Breast epithelium (tissue), 4 donors: ENCODE results near the gene MORN1. TPM values are rescaled to one million over a fixed set of nuclear protein-coding genes. Genes with fewer than 3 reads are reported as not detected.
A peak's percentile ranks its signal among the peaks of the same experiment; 100 is the strongest.

ENCODE experiments used
- DNase-seq, 2 donors: peaks; one replicate each; pipeline ENCODE4 v3.0.0-alpha.2; 2019; ENCODE audit warnings: low spot score in 2 of 2
- H3K27ac ChIP-seq, 2 donors: fragments of 200-600 bp; sonication (generic) in 1 of 2; one replicate each; pipeline ENCODE4 v1.5.1; 2016 to 2019; ENCODE audit warnings: mild to moderate bottlenecking in 1 of 2
- H3K27me3 ChIP-seq, 2 donors: fragments of 200-600 bp; sonication (generic) in 1 of 2; one replicate each; pipeline versions ENCODE4 v1.5.1 to v1.6.0; 2017 to 2019; ENCODE audit warnings: control low read depth in 1 of 2, mild to moderate bottlenecking in 1 of 2
- H3K36me3 ChIP-seq: fragments of 200-600 bp; one replicate; pipeline ENCODE4 v1.5.1; 2019
- H3K4me1 ChIP-seq, 2 donors: fragments of 200-600 bp; sonication (generic); one replicate each; pipeline ENCODE4 v1.5.1; 2016 to 2019; ENCODE audit warnings: control low read depth in 1 of 2
- H3K4me3 ChIP-seq, 3 donors: fragments of 200-600 bp; sonication (generic); 1 replicate in 2 of 3; 2 replicates in 1 of 3; pipeline ENCODE4 v1.5.1; 2016 to 2019; ENCODE audit warnings: mild to moderate bottlenecking in 3 of 3, moderate library complexity in 2 of 3
- H3K9me3 ChIP-seq, 2 donors: fragments of 200-600 bp; sonication (generic) in 1 of 2; one replicate each; pipeline ENCODE4 v1.5.1; 2016 to 2019; ENCODE audit warnings: control low read depth in 1 of 2
- POLR2A ChIP-seq: fragments of 450-650 bp; IDR thresholded peaks from one replicate; pipeline ENCODE4 v1.6.1; 2016; ENCODE audit warnings: antibody characterized with exemption, mild to moderate bottlenecking, moderate library complexity
- POLR2AphosphoS5 ChIP-seq, 3 donors: sonication (generic); formaldehyde crosslinking; IDR thresholded peaks; one replicate each; pipeline ENCODE4 v1.6.1; 2017; ENCODE audit warnings: antibody characterized with exemption in 3 of 3
- intact Hi-C: fragments of 100-400 bp; cut with DNase I; formaldehyde crosslinking; loops from one replicate; pipeline ENCODE4 v1.15.1; 2023; ENCODE audit warnings: low total_unique reads
- total RNA-seq, 3 donors: library from RNA; depleted of rRNA; stranded (reverse); fragments of >200 nt; gene quantifications; one replicate each; pipeline ENCODE4 v1.1.0, GENCODE V29; 2016
- TF ChIP-seq, protein P1 (sequence below), 3 donors: fragments of 450-650 bp; IDR thresholded peaks; one replicate each; pipeline ENCODE4 v1.5.1; 2016 to 2017; ENCODE audit warnings: antibody characterized with exemption in 3 of 3, mild to moderate bottlenecking in 3 of 3, moderate library complexity in 3 of 3

MORN1 gene
- total RNA-seq, 3 donors from 2014 or later, result 4.0 to 18.1 (median 17.7) TPM

DNA sequence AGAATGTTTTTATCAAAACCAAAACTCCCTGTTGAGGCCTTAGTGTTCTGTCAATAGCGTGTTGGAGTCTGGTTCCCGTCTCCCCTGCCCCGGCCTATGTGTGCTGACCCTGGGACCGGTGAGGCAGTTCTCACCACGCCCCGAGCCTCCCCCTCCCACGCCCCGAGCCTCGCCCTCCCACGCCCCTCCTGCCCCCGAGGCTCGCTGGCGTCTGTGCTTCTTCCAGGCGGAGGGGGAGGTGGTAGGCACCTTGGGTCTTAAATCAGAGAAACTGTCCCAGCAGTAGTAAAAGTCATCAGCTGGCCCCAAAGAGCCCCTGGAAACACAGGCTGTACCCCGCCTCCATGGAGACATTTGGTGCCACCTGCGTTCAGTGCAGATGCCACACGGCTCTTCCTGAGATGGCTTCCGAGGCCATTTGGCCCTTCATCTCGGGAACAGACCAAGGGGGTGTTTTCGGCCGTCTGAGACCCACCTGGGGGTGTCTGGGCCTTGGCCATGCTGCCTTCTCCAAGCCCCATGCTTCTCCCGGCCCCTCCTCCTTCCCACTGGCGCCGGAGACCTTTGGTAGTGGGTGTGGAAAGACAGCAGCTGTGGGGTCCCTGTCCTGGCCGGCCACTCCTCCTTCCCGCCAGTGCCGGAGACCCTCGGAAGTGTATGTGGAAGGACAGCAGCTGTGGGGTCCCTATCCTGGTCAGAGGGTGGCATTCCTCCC, 118.5 kb downstream of the MORN1 start:
- Histone ChIP-seq H3K4me1 (peaks cover 35 to 42% of the 10 kb centered on the region in 2 donors), H3K27ac (peak overlapping the region; percentile 21 to 86), H3K36me3 (no peaks in the 10 kb centered on the region), H3K9me3 (no peaks in the 10 kb centered on the region), H3K4me3 (peak overlapping the region in 1 of 3 donors; percentile 20), H3K27me3 (no peaks in the 10 kb centered on the region)
- no peak for DNase-seq
- TF ChIP-seq POLR2A, result no peak
- TF ChIP-seq, protein P1, sequence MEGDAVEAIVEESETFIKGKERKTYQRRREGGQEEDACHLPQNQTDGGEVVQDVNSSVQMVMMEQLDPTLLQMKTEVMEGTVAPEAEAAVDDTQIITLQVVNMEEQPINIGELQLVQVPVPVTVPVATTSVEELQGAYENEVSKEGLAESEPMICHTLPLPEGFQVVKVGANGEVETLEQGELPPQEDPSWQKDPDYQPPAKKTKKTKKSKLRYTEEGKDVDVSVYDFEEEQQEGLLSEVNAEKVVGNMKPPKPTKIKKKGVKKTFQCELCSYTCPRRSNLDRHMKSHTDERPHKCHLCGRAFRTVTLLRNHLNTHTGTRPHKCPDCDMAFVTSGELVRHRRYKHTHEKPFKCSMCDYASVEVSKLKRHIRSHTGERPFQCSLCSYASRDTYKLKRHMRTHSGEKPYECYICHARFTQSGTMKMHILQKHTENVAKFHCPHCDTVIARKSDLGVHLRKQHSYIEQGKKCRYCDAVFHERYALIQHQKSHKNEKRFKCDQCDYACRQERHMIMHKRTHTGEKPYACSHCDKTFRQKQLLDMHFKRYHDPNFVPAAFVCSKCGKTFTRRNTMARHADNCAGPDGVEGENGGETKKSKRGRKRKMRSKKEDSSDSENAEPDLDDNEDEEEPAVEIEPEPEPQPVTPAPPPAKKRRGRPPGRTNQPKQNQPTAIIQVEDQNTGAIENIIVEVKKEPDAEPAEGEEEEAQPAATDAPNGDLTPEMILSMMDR (IDR thresholded peaks at IDR 0.05), result no peak
- TF ChIP-seq POLR2AphosphoS5 (IDR thresholded peaks at IDR 0.05), result no peak
- intact Hi-C loops, result no loop called here

DNA sequence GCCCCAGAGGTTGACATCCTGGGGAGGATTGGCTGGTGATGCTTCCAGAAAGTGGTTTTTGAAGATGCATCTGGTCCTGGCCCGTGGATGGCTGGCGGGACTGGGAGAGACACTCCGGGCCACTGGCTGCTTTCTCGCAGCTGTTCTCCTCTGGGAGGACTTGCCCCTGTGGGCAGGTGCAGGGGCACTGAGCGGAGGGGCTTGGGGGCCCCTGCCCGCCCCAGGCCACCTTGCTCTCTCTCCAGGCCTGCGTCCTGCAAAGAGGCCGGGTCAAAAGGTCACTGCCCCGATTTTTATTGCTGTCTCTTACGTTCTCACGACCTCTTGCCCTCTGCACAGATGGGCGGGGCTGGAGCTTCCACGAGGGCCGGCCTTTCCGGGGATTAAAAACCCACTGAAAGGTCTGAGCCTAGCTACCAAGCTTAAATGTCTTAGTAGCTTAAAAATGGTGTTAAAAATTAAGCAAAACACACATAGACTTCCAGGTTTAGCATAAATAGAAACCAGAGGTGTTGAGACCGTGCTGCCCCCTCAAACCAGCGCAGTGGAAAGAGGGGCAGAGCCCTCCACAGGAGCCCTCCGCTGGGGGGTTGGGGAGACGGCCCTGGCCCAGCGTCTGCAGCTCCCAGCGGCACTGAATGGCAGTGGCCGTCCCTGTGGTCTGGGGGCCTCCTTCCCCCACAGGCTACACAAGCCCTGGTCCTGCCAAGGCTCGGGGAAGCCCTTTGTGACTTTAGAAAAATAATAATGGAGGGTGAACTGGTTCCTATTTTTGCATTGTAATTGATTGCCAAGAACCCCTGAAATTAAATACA, 119.3 kb downstream of the MORN1 start:
- TF ChIP-seq, protein P1 (IDR thresholded peaks at IDR 0.05), result no peak
- TF ChIP-seq POLR2AphosphoS5 (IDR thresholded peaks at IDR 0.05) (no peak), POLR2A (no peak)
- intact Hi-C loops, result no loop called here
- no peaks in the 10 kb centered on the region for H3K9me3 ChIP-seq
- no peak overlapping the region for H3K4me3 ChIP-seq
- no peaks in the 10 kb centered on the region for H3K36me3 ChIP-seq
- H3K4me1 ChIP-seq, result peaks cover 42 to 43% of the 10 kb centered on the region in 2 donors
- DNase-seq, result no peak
- peak overlapping the region in 1 of 2 donors; percentile 77 for H3K27ac ChIP-seq
- no peaks in the 10 kb centered on the region for H3K27me3 ChIP-seq

Other genes starting within 250 kb of the MORN1 start
- gene FAAP20, start 196.8 kb downstream of the MORN1 start, total RNA-seq, result 10 to 100 TPM; 28.6 to 33.1 (median 29.9) TPM
- gene SKI, start 163.2 kb downstream of the MORN1 start, total RNA-seq, result 10 to 100 TPM; 22.1 to 33.8 (median 26.7) TPM
- gene RER1, start 287 bp upstream of the MORN1 start, total RNA-seq, result 10 to 100 TPM; 58.3 to 75.1 (median 70.4) TPM
- 10 to 100 TPM; 23.3 to 37.4 (median 24.1) TPM for gene PEX10, start 21.0 kb upstream of the MORN1 start, total RNA-seq
- gene PLCH2, start 84.7 kb upstream of the MORN1 start, total RNA-seq, result 10 to 100 TPM in 2 of 3 donors, under 1 TPM in 1; 0.16 to 12.0 (median 10.2) TPM
- gene PANK4, start 135.0 kb upstream of the MORN1 start, total RNA-seq, result 10 to 100 TPM; 16.5 to 32.8 (median 31.3) TPM
- gene HES5, start 138.7 kb upstream of the MORN1 start, total RNA-seq, result not detected
- gene TNFRSF14, start 164.8 kb upstream of the MORN1 start, total RNA-seq, result 10 to 100 TPM; 55.8 to 75.8 (median 67.8) TPM
- gene PRXL2B, start 195.2 kb upstream of the MORN1 start, total RNA-seq, result 10 to 100 TPM in 2 of 3 donors, 1 to 10 TPM in 1; 4.8 to 15.8 (median 14.4) TPM
- 10 to 100 TPM in 1 of 3 donors, 1 to 10 TPM in 1, not detected in 1; 9.2 to 12.7 TPM for gene MMEL1, start 241.5 kb upstream of the MORN1 start, total RNA-seq